ENCODE data around the gene SATB2.

SATB2 gene

GRCh38 chr2:199261239-199261638 lies 196.5 kb downstream of the SATB2 start:
- no peak for DNase-seq (ENCODE audit: low read depth in 3 of 3, low spot score in 1 of 3)

GRCh38 chr2:199259671-199260070 lies 198.1 kb downstream of the SATB2 start:
- DNase-seq (ENCODE audit: low read depth in 3 of 3, low spot score in 1 of 3), result no peak

GRCh38 chr2:199258291-199258690 lies 199.4 kb downstream of the SATB2 start:
- DNase-seq (ENCODE audit: low read depth in 3 of 3, low spot score in 1 of 3), result no peak

GRCh38 chr2:199257261-199258224 lies 200.2 kb downstream of the SATB2 start:
- no peak for DNase-seq (ENCODE audit: low read depth in 3 of 3, low spot score in 1 of 3)

- DNase-seq (ENCODE audit: low read depth in 3 of 3, low spot score in 1 of 3), result no peak
Observed at GRCh38 chr2:199230091-199230490, 227.6 kb downstream of the SATB2 start.

GRCh38 chr2:199228887-199229819 lies 228.6 kb downstream of the SATB2 start:
- no peak for DNase-seq (ENCODE audit: low read depth in 3 of 3, low spot score in 1 of 3)

GRCh38 chr2:199223791-199224190 lies 233.9 kb downstream of the SATB2 start:
- no peak for DNase-seq (ENCODE audit: low read depth in 3 of 3, low spot score in 1 of 3)

- DNase-seq (ENCODE audit: low read depth in 3 of 3, low spot score in 1 of 3), result no peak
Observed at GRCh38 chr2:199220920-199221319, 236.8 kb downstream of the SATB2 start.

GRCh38 chr2:199219551-199219950 lies 238.2 kb downstream of the SATB2 start:
- DNase-seq (ENCODE audit: low read depth in 3 of 3, low spot score in 1 of 3), result no peak
